Upper lobe of right lung (tissue), 1 donor: ENCODE data around the gene HS1BP3. TPM values are rescaled to one million over a fixed set of nuclear protein-coding genes. Genes with fewer than 3 reads are reported as not detected.

Experiments
- ATAC-seq: fragments of 200-7000 bp; cut with Tn5 transposase; one replicate; pipeline ENCODE4 v1.9.1; 2020; ENCODE audit warnings: mild to moderate bottlenecking, moderate library complexity
- DNase-seq: peaks from one replicate; pipeline ENCODE4 v3.0.0-alpha.2; 2020
- H3K27ac ChIP-seq: fragments of 200-600 bp; one replicate; pipeline ENCODE4 v1.8.0; 2022
- H3K27me3 ChIP-seq: fragments of 200-600 bp; one replicate; pipeline ENCODE4 v1.8.0; 2022; ENCODE audit warnings: mild to moderate bottlenecking
- H3K36me3 ChIP-seq: fragments of 200-600 bp; one replicate; pipeline ENCODE4 v1.8.0; 2022
- H3K4me1 ChIP-seq: fragments of 200-600 bp; one replicate; pipeline ENCODE4 v1.8.0; 2022
- H3K4me3 ChIP-seq: fragments of 200-600 bp; one replicate; pipeline ENCODE4 v1.8.0; 2022; ENCODE audit warnings: mild to moderate bottlenecking
- H3K9me3 ChIP-seq: fragments of 200-600 bp; one replicate; pipeline ENCODE4 v1.8.0; 2022
- intact Hi-C: fragments of 100-400 bp; cut with DNase I; formaldehyde crosslinking; loops from one replicate; pipeline ENCODE4 v1.11.0; 2022
- total RNA-seq: library from RNA; stranded (reverse); fragmentation: NEBNext Ultra II Directional; extraction: Animal tissue kit (Norgen Biotek cat#: 25700); gene quantifications from one replicate; pipeline ENCODE4 v1.2.1, GENCODE V29; 2021
- TF ChIP-seq, protein P1 (sequence below): fragments of 200-600 bp; IDR thresholded peaks from one replicate; pipeline ENCODE4 v1.8.0; 2022; ENCODE audit warnings: antibody characterized with exemption
- donor health status: DM: no; HTN: yes; CAD: no; lungs with severe emphysema.

HS1BP3 gene
- total RNA-seq, 1 donor from 2014 or later: 35.8 TPM

DNA sequence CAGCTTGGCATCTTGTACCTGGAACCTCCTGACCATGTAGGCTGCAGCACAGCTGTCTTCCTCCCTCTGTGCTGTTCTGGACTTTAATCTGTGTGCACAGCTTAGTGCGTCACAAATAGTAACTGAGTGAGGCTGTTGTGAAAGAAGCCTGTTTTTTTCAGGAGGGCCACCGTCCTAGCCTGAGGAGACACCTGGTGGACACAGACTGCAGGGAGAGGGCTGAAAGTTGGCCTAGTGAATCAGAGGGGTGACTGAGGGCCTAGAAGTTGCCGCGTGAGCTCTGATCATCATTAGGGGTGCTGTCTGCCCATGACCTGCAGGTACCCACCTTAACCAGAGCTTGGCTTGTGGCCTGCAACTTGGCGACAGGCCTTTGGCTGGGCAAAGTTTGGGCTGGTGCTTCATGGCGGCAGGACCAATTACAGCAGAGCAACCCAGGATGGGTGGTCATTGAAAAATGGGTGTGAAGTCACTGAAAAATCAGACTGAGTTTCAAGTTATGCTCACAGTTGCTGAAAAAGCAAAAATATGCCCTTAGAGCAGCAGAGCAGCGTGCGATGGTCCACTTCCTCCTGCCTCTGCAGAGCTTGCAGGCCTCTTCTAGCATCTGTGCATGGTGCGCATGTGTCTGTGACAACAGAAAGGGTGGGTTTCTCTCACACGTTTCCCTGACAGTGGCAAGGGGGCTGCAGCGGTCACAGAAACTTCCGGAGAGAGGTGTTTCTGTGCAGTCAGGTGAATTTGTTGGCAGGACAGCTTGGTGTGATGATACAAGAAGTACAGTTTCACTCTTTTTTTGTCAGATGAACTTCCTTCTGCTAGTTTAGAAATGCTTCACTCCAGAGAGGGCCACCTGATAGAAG lies 25.7 kb upstream of the HS1BP3 start:
- H3K4me3 ChIP-seq: no peak overlapping the region
- DNase-seq: no peak
- TF ChIP-seq, protein P1, sequence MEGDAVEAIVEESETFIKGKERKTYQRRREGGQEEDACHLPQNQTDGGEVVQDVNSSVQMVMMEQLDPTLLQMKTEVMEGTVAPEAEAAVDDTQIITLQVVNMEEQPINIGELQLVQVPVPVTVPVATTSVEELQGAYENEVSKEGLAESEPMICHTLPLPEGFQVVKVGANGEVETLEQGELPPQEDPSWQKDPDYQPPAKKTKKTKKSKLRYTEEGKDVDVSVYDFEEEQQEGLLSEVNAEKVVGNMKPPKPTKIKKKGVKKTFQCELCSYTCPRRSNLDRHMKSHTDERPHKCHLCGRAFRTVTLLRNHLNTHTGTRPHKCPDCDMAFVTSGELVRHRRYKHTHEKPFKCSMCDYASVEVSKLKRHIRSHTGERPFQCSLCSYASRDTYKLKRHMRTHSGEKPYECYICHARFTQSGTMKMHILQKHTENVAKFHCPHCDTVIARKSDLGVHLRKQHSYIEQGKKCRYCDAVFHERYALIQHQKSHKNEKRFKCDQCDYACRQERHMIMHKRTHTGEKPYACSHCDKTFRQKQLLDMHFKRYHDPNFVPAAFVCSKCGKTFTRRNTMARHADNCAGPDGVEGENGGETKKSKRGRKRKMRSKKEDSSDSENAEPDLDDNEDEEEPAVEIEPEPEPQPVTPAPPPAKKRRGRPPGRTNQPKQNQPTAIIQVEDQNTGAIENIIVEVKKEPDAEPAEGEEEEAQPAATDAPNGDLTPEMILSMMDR: no peak
- H3K4me1 ChIP-seq: peaks cover 5% of the 10 kb centered on the region
- ATAC-seq: no peak
- H3K9me3 ChIP-seq: no peaks in the 10 kb centered on the region
- H3K27me3 ChIP-seq: peaks cover 29% of the 10 kb centered on the region
- intact Hi-C loops: no loop called here
- H3K27ac ChIP-seq: no peak overlapping the region
- no peaks in the 10 kb centered on the region for H3K36me3 ChIP-seq

GRCh38 chr2:20675701-20676352 lies 24.9 kb upstream of the HS1BP3 start:
- no peaks in the 10 kb centered on the region for H3K9me3 ChIP-seq
- no peaks in the 10 kb centered on the region for H3K36me3 ChIP-seq
- DNase-seq (no peak), ATAC-seq (peak; percentile 69)
- no peak overlapping the region for H3K27ac ChIP-seq
- H3K4me1 ChIP-seq: peaks cover 5% of the 10 kb centered on the region
- TF ChIP-seq, protein P1: no peak
- H3K27me3 ChIP-seq: peaks cover 36% of the 10 kb centered on the region
- no peak overlapping the region for H3K4me3 ChIP-seq
- intact Hi-C loops: no loop called here

DNA sequence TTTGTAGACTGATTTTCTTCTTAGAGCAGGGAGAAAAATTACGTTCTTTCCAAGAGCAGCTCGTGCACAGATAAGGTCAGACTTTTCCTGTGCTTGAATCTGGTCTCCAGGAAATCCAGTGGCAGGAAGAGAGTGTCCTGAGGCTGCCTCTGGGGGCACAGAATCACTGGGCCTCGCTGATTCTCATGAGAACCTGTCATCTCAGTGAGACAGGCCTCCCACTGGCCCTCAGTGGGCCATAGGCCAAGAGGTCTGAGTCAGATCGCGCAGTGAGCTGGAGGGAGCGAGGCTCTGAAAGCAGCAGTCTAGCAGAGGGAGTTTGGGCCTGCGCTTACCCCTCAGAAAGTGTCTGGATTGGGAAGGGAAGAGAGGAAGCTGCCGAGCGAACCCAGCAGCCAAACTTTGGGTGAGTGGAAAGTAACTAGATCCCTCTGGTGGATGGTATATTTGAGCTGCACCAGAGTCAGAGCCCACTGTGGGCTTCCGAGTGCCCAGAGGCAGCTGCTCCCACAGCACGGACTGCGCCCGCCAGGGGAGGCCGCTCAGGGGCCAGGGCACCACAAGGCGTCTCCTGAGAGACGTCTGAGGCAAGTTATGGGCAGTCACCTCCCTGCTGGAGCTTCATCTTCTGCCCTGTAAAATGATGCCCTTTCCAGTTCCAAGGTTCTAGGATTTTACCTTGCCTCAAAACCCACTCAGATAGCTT lies 24.2 kb upstream of the HS1BP3 start:
- peak; percentile 17 for ATAC-seq
- no peaks in the 10 kb centered on the region for H3K9me3 ChIP-seq
- peaks cover 5% of the 10 kb centered on the region for H3K4me1 ChIP-seq
- intact Hi-C loops: no loop called here
- H3K27ac ChIP-seq: no peak overlapping the region
- no peak overlapping the region for H3K4me3 ChIP-seq
- no peaks in the 10 kb centered on the region for H3K36me3 ChIP-seq
- DNase-seq: no peak
- H3K27me3 ChIP-seq: peaks cover 43% of the 10 kb centered on the region
- TF ChIP-seq, protein P1: no peak

DNA sequence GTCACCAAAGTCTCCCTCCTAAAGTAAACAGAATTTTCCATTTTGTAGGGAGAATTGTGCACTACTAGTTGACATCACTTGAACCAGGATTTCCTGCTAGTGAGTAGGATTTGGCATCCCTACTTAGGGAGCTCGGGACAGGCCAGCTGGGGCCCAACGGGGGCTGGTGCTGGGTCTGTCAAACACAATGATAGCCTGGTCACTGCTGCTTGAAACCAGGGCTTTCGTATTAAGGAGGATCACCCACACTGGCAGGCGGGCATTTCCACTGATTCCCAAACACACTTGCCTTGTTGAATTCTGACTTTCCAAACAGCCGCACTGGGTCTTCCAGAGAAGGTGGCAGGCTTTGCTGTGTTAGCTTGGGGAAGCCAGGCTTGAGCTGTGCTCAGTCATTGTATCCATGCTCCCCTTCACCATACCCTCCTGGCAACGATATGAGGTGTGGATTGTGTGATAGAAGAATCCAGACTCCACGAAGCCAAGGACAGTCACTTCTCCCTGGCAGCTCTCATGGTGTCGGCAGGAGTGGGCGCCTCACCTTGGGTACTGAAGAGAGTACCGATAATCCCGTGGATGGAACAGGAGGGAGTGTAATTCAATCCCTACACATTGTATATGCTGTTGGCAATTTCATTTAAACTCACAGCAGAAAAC lies 23.5 kb upstream of the HS1BP3 start:
- Histone ChIP-seq H3K27me3 (peaks cover 50% of the 10 kb centered on the region), H3K9me3 (no peaks in the 10 kb centered on the region), H3K36me3 (no peaks in the 10 kb centered on the region), H3K4me3 (no peak overlapping the region), H3K27ac (no peak overlapping the region), H3K4me1 (peaks cover 5% of the 10 kb centered on the region)
- no peak for ATAC-seq
- TF ChIP-seq, protein P1: no peak
- DNase-seq: no peak
- intact Hi-C loops: no loop called here

DNA sequence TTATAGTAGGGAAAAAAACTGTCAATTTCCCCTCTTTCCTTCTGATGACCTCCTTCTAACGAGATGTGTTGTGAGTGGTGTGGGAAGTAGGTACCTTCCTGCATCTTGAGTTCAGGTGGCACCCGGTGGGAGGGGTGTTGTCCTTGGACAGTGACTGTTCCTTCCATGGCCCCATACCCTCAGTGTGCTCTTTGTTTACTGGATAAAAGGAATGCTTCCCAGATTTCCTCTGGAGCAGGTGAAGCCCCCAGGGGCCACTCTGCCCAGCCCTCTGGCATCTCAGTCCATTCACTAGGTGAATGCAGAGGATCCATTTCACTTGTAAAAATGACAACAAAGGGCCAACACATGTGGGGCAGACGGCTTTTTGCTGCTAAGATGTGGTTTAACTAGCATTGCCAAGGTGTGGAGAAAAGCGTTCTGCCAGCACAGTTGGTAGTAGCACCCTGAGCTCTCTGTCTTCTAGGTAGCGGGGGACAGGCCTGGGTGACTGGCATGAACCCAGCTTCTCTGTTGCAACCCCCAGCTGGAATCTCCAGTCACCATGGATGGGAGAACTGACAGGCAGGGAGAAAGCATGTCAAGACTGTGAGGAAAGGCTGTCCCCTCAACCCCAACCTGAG lies 22.9 kb upstream of the HS1BP3 start:
- Histone ChIP-seq H3K36me3 (no peaks in the 10 kb centered on the region), H3K27ac (no peak overlapping the region), H3K4me3 (no peak overlapping the region), H3K4me1 (peaks cover 5% of the 10 kb centered on the region), H3K9me3 (no peaks in the 10 kb centered on the region), H3K27me3 (peaks cover 55% of the 10 kb centered on the region)
- TF ChIP-seq, protein P1: no peak
- DNase-seq: no peak
- intact Hi-C loops: no loop called here
- ATAC-seq: no peak
